ENCODE measurements around the gene TBRG4.

Gene TBRG4

DNA sequence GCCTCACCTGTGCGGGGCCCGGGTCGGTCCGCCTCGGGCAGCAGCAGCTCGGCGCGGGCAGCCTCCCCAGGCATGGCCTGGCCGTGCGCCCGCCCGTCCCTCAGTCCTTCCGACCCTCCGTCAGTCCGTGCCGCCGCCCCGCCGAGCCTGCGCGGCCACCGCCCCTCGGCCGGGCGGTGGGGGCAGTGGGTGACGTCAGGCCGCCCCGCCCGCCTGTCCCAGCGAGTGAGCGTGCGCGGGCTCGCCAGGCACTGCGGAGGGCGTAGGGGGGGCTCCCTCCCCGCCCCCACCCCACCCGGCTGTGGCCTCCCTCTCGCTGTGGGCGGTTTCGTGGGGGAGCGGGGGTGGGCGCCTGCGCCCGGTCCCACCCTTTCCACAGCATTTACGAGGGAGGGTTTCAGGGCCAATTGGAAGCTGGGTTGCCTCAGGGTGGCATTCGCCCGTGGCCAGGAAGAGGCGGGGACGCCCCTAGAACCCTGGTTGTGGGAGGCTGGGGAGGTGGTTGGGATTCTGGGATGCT, 22.6 kb downstream of the TBRG4 start, which contains the start of gene NACAD:
Gene NACAD, minus strand, starts transcription at position 149 of the 520 bp plus-strand sequence. Its CDS starts 75 bp downstream, at position 74.
- no peak for DNase-seq (ENCODE audit: low read depth)

- no peak for DNase-seq (ENCODE audit: low read depth)
Observed at GRCh38 chr7:45088146-45088701, 23.3 kb downstream of the TBRG4 start.

- DNase-seq (ENCODE audit: low read depth): no peak
Observed at GRCh38 chr7:45087301-45088145, 24.0 kb downstream of the TBRG4 start.

GRCh38 chr7:45086331-45087065, 25.0 kb downstream of the TBRG4 start:
- no peak for DNase-seq (ENCODE audit: low read depth)

DNA sequence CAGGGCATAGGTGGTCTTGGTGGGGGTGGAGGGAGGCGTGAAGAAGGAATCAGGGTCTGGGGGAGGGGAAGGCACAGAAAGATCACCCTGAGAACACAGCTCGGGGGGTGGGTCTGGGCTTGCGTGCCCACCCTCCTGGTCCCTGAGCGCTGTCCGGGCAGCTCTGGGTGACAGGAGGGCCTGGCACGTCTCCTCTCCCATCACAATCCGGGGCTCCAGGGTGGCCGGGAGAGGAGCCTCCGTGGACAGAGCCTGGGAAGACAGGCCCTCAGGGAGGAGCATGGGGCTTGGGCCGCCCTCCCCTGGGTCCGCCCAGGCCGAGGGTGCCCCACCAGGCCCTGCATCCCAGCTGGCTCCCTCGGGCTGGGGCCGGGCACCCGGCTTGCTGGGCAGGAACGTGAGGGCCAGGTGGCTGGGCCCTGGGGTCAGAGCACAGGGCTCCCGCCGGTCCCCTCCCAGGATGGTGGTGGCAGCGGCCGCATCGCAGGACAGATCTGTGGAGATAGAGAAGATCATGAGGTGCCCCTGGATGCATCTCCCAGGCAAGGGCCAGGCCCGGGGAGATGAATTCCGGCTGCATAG, 25.8 kb downstream of the TBRG4 start:
- DNase-seq (ENCODE audit: low read depth): no peak

- DNase-seq (ENCODE audit: low read depth): no peak
Observed at GRCh38 chr7:45084901-45085618, 26.4 kb downstream of the TBRG4 start.

DNA sequence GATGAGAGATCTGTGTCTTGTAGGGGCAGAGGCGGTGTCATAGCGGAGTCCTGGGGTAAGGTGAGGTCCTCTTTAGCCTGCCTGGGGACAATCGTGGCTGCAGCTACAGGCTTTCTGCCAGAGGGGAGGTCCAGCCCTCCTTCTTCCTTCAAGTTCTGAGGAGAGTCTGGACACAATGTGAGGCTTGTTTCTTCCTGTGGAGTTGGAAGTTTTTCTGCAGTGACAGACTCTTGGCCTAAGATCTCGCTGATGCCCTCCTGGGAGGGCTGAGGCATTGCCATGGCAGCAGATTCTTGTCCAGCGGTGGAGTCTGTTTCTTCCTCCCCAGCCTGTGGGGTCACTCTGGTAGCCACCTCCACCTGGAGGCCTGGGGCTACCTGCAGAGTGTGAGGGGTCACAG, 27.2 kb downstream of the TBRG4 start:
- DNase-seq (ENCODE audit: low read depth): no peak

DNA sequence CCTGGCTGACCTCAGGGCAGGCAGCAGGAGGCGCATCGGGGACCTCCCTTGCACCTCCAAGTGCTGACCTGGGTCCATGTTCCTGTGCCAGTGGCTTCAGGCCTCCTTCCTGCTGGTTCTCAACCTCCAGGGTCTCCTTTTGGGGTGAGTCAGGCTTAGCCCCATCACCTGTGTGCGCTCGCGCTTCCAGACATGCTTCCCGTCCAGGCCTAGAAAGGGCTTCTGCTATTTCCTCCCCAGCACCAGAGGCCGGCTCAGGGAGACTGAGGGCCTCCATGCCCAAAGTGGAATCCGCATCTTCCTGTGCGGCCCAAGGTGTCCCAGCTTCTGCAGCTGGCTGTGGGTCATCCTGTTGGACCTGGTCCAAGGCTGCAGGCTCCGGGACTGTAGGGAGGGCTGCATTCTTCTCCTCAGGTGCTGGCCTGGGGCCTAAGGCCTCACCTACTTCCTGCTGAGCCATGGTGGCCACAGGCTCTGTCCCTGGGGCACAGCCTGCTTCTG, 28.6 kb downstream of the TBRG4 start:
- no peak for DNase-seq (ENCODE audit: low read depth)

DNA sequence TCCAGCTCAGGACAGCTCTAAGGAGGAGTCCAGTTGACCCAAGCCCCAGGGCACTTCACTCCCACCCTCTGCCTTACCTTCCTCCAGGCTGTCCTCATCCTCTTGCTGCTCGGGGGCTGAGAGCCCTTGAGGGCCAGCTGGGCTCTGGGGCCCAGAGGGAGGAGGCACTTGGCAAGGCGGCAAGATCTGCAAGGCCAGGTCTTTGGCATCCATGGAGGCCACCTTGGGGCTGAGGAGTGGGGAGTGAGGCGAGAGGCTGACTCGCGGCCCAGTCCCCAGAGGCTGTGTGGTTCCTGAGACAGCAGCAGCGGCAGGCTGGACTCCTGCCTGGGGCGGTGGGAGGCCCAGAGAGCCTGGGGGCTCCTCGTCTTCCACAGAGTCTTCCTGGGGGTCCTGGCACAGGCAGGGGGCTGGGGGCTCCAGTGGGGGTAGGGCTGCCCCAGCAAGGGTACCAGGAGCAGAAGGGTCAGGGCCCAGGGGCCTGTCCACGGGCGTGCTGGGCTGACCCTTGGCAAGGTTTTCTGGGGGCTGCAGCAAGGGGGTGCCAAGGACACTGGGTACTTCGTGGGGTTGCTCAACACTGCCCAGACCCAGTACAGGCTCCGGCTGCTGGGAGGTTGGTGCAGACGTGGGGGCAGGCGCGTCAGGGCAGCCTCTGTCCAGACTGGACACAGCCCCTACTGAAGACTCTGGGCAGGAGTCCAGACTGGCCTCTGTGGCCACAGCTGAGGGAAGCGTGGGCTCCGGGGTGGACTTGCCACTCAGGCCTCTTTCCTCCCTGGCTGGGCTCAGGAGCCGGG, 29.3 kb downstream of the TBRG4 start:
- DNase-seq (ENCODE audit: low read depth): no peak

- no peak for DNase-seq (ENCODE audit: low read depth)
Observed at GRCh38 chr7:45081670-45081974, 29.9 kb downstream of the TBRG4 start.

GRCh38 chr7:45080958-45081669, 30.4 kb downstream of the TBRG4 start:
- no peak for DNase-seq (ENCODE audit: low read depth)

GRCh38 chr7:45080265-45080957, 31.1 kb downstream of the TBRG4 start:
- DNase-seq (ENCODE audit: low read depth): no peak

- DNase-seq (ENCODE audit: low read depth): no peak
Observed at GRCh38 chr7:45078125-45078681, 33.3 kb downstream of the TBRG4 start.

GRCh38 chr7:45077579-45077978, 33.9 kb downstream of the TBRG4 start:
- no peak for DNase-seq (ENCODE audit: low read depth)

DNA sequence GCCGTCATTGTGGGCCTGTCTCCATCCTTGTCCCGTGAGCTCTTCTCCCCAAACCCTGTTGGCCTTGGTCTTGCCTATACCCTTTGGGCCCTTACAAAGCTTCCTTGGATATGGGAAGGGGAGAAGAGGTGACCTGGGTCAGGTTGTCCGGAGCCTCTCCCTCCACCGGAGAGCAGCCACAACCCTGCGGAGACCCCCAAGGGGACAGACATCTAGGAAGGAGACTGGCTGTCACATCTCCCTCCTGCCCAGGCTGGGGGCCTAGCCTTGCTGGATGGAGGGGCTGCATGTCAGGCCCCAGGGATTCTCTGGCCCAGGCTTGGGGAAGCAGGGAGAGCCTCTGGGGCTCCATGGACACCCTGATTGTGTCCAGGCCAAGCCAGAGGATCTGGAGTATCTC, 34.6 kb downstream of the TBRG4 start:
- no peak for DNase-seq (ENCODE audit: low read depth)

- no peak for DNase-seq (ENCODE audit: low read depth)
Observed at GRCh38 chr7:45075871-45076796, 35.4 kb downstream of the TBRG4 start.

DNA sequence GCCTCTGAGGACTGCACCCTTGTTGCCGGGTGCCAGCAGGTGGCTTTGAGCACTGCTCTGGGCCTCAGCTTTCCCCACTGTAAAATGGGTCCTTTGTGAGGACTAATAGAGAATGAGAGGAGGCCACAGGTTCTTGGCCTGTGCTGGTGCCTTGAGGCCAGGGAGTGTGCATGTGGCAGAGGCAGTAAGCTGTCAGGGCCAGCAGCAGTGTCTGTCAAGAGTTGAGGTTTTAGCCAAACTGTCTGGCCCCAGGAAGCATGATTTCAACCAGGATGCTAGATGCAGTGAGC, 36.2 kb downstream of the TBRG4 start:
- no peak for DNase-seq (ENCODE audit: low read depth)

Data from HS-5 (cell line).